GM18868 (cell line): ENCODE data around the gene SLC17A5.
"Not testable (repeated sequence)": the region's sequence is repeated elsewhere in the genome, so short reads cannot be mapped to it uniquely, and the experiment has no call there.

Experiments
- ATAC-seq: cut with Tn5 transposase; IDR thresholded peaks from one replicate; pipeline ENCODE4 v1.9.1; 2021; ENCODE audit warnings: mild to moderate bottlenecking, moderate library complexity; ENCODE audit not compliant: unreplicated experiment

SLC17A5 gene

GRCh38 chr6:73666393-73666792 is 12.6 kb upstream of the SLC17A5 start:
- ATAC-seq, result no peak

- peak; percentile 93 for ATAC-seq
Measured at GRCh38 chr6:73665686-73666319, 12.0 kb upstream of the SLC17A5 start.

- no peak for ATAC-seq
Measured at GRCh38 chr6:73664701-73665100, 10.9 kb upstream of the SLC17A5 start.

GRCh38 chr6:73657201-73657600 is 3.4 kb upstream of the SLC17A5 start:
- no peak for ATAC-seq

GRCh38 chr6:73656531-73657145 is 2.8 kb upstream of the SLC17A5 start:
- ATAC-seq, result no peak

- no peak for ATAC-seq
Measured at GRCh38 chr6:73655341-73655917, 1.6 kb upstream of the SLC17A5 start.

GRCh38 chr6:73652637-73653570 is 888 bp downstream of the SLC17A5 start:
- peak; percentile 40 for ATAC-seq

GRCh38 chr6:73649783-73650182 is 4.0 kb downstream of the SLC17A5 start:
- no peak for ATAC-seq

GRCh38 chr6:73648166-73648565 is 5.6 kb downstream of the SLC17A5 start:
- no peak for ATAC-seq

- no peak for ATAC-seq
Measured at GRCh38 chr6:73644941-73645591, 8.7 kb downstream of the SLC17A5 start.

- ATAC-seq, result no peak
Measured at GRCh38 chr6:73644030-73644429, 9.8 kb downstream of the SLC17A5 start.

- ATAC-seq, result no peak
Measured at GRCh38 chr6:73642530-73642929, 11.3 kb downstream of the SLC17A5 start.

GRCh38 chr6:73640179-73640750 is 13.5 kb downstream of the SLC17A5 start:
- no peak for ATAC-seq

GRCh38 chr6:73639040-73639439 is 14.8 kb downstream of the SLC17A5 start:
- no peak for ATAC-seq

GRCh38 chr6:73637404-73637803 is 16.4 kb downstream of the SLC17A5 start:
- no peak for ATAC-seq

GRCh38 chr6:73636048-73636447 is 17.7 kb downstream of the SLC17A5 start:
- no peak for ATAC-seq

- ATAC-seq, result no peak
Measured at GRCh38 chr6:73632346-73632745, 21.4 kb downstream of the SLC17A5 start.

- ATAC-seq, result no peak
Measured at GRCh38 chr6:73631849-73632248, 21.9 kb downstream of the SLC17A5 start.

GRCh38 chr6:73630401-73630800 is 23.4 kb downstream of the SLC17A5 start:
- ATAC-seq, result no peak

GRCh38 chr6:73624896-73625295 is 28.9 kb downstream of the SLC17A5 start:
- no peak for ATAC-seq

GRCh38 chr6:73623480-73623879 is 30.3 kb downstream of the SLC17A5 start:
- not testable (repeated sequence) for ATAC-seq
